Coronary artery (tissue), 2 donors: ENCODE results near the gene TROAP.

Source experiments
- DNase-seq: peaks from one replicate; pipeline ENCODE4 v3.0.0-alpha.2; 2017; ENCODE audit warnings: low spot score
- H3K27ac ChIP-seq, 2 donors: fragments of 200-600 bp; sonication (generic); one replicate each; pipeline ENCODE4 v1.5.1; 2016 to 2019
- H3K4me3 ChIP-seq: fragments of 200-600 bp; sonication (generic); 2 replicates; pipeline ENCODE4 v1.5.1; 2016; ENCODE audit warnings: mild to moderate bottlenecking, moderate library complexity
- TF ChIP-seq, protein P1 (sequence below): fragments of 200-600 bp; sonication (generic); IDR thresholded peaks from one replicate; pipeline ENCODE4 v1.5.1; 2019; ENCODE audit warnings: antibody characterized with exemption

Gene TROAP

DNA sequence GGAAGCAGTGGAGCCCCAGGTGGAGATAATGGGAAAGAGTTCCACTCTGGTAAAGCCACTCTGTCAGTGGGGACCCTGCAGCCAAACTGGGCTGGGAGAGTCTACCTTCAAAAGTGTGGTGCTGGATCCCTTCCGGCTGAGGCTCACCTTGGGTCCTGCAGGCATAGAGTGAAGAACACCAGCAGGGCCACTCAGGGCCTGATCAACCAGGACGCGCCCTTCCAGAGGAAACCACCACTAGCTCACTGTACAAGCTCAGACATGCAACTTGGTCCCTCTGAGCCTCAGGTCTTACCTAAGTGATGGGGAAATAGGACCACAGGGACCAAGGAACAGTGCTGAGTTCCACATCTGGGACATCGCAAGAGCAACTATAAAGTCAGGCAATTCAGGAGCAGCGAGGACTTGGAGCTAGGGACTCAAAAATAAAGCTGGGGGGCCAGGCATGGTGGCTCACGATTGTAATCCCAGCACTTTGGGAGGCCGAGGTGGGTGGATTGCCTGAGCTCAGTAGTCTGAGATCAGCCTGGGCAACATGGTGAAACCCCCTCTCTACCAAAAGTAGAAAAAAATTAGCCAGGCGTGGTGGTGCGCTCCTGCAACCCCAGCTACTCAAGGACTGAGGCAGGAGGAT lies 34.0 kb upstream of the TROAP start:
- TF ChIP-seq, protein P1, sequence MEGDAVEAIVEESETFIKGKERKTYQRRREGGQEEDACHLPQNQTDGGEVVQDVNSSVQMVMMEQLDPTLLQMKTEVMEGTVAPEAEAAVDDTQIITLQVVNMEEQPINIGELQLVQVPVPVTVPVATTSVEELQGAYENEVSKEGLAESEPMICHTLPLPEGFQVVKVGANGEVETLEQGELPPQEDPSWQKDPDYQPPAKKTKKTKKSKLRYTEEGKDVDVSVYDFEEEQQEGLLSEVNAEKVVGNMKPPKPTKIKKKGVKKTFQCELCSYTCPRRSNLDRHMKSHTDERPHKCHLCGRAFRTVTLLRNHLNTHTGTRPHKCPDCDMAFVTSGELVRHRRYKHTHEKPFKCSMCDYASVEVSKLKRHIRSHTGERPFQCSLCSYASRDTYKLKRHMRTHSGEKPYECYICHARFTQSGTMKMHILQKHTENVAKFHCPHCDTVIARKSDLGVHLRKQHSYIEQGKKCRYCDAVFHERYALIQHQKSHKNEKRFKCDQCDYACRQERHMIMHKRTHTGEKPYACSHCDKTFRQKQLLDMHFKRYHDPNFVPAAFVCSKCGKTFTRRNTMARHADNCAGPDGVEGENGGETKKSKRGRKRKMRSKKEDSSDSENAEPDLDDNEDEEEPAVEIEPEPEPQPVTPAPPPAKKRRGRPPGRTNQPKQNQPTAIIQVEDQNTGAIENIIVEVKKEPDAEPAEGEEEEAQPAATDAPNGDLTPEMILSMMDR: no peak
- Histone ChIP-seq H3K4me3 (no peak overlapping the region), H3K27ac (no peak overlapping the region)
- DNase-seq: no peak

GRCh38 chr12:49292729-49293055 lies 30.4 kb upstream of the TROAP start:
- Histone ChIP-seq H3K27ac (peak overlapping the region; percentile 47 to 71), H3K4me3 (peak overlapping the region; percentile 61)
- no peak for DNase-seq
- TF ChIP-seq, protein P1: no peak

- peak overlapping the region; percentile 47 to 71 for H3K27ac ChIP-seq
- TF ChIP-seq, protein P1: no peak
- peak overlapping the region; percentile 61 for H3K4me3 ChIP-seq
These were observed 29.7 kb upstream of the TROAP start for GRCh38 chr12:49293056-49293956.

DNA sequence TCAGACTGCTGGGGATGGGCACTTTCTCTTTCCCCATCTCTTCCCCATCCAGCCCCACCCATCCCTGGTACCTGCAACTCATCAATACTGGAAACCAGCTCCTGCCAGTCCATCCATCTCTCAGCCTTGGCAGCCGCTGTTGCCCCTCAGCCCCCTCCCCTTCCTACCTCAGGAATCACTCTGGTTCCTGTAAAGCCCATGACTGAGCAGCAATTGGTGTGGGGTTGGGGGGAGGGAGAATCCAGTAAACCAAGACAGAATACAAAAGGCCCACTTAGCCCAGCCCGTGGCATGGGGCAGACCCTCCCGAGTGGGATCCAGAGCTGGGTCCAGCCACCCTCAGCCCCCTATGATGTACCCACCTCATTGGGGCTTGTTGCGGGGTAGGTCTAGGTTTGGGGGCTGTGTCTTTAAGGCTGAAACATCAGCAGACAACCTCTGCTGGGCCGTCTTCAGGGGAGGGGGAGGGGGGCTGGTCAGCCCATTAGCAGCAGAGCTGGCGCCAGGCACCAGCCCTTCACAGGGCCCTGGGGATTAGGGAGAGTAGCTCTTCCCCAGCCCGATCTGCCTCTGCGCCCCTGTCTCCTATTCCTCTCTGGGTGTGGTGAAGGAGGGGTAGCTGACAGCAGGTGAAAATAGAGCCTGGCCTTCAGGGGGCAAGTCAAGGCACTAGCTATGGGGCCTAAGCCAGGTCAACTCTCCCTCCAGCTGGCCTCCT lies 28.8 kb upstream of the TROAP start:
- Histone ChIP-seq H3K4me3 (no peak overlapping the region), H3K27ac (no peak overlapping the region)
- TF ChIP-seq, protein P1: no peak
- no peak for DNase-seq

More at GRCh38 chr12:49293056-49293956, 29.7 kb upstream of the TROAP start:
- DNase-seq: no peak

- DNase-seq: no peak
- no peak overlapping the region for H3K4me3 ChIP-seq
- no peak overlapping the region for H3K27ac ChIP-seq
- TF ChIP-seq, protein P1: no peak
These were observed 28.3 kb upstream of the TROAP start for GRCh38 chr12:49294804-49295081.

- Histone ChIP-seq H3K27ac (no peak within 1 kb of the TSS), H3K4me3 (no peak within 1 kb of the TSS)
- TF ChIP-seq, protein P1: no peak
- DNase-seq: no peak
These were observed 27.7 kb upstream of the TROAP start, which contains the start of gene PRPH for GRCh38 chr12:49295082-49295936. TSS of gene PRPH (plus strand) at chr12:49295147. CDS start at chr12:49295201, 54 bp downstream.
